HUDEP-2 (cell line): ENCODE data around the gene OASL.
"Not testable (repeated sequence)": the region's sequence is repeated elsewhere in the genome, so short reads cannot be mapped to it uniquely, and the experiment has no call there.

Experiments
- DNase-seq, 76 experiments: peaks; one replicate each; lab custom pipeline; 2025; ENCODE audit not compliant: unreplicated experiment in 76 of 76; lab: John Stamatoyannopoulos, UW

The OASL gene, protein sequence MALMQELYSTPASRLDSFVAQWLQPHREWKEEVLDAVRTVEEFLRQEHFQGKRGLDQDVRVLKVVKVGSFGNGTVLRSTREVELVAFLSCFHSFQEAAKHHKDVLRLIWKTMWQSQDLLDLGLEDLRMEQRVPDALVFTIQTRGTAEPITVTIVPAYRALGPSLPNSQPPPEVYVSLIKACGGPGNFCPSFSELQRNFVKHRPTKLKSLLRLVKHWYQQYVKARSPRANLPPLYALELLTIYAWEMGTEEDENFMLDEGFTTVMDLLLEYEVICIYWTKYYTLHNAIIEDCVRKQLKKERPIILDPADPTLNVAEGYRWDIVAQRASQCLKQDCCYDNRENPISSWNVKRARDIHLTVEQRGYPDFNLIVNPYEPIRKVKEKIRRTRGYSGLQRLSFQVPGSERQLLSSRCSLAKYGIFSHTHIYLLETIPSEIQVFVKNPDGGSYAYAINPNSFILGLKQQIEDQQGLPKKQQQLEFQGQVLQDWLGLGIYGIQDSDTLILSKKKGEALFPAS

GRCh38 chr12:121038861-121039668, at the start of gene OASL:
TSS of gene OASL (minus strand) at chr12:121039246. CDS start at chr12:121038971, 275 bp downstream.
- no peak for DNase-seq

DNA sequence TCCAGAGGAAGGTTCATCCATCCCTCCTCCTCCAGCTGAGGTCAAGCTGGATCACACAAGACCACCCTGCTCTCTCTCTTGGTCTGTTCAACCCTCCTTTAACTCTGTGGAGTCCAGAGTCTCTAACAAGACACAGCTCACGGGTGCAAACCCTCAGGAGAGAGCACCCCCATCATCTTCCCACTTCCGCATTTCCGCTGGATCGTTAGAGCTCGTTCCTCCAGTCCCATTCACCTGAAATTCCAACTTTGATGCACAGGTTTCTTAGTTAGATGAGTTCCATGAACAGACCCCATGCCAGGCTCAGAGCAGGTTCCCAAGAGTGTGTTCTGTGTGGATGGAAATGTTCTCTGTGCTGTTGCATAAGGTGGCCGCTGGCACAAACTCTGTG, 49.1 kb upstream of the OASL start:
- no peak for DNase-seq

GRCh38 chr12:121087467-121088194, 48.6 kb upstream of the OASL start:
- no peak for DNase-seq

DNA sequence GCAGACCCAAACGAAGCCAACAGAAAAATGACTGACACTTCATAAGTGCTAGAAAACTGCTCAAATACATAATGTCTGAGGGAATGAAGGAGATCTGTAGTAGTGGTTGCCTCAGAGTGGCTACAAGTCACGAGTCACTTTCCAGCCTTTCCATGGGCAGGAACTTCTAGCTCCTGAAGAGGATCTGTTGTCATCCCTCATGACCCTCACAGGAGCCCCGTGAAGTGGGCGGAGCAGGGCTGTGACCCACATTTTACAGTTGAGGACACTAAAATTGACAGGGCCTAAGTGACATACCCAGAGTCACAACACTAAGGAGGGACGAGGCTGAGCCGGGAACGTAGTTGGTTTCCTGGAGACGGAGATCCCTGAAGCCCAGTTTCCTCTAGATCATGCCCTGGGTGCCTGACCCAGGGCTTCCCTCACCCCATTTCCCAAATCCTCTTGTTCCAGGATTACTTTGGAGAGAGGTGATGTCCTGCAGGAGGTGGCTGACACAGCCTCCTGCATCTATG, 47.8 kb upstream of the OASL start:
- no peak for DNase-seq

DNA sequence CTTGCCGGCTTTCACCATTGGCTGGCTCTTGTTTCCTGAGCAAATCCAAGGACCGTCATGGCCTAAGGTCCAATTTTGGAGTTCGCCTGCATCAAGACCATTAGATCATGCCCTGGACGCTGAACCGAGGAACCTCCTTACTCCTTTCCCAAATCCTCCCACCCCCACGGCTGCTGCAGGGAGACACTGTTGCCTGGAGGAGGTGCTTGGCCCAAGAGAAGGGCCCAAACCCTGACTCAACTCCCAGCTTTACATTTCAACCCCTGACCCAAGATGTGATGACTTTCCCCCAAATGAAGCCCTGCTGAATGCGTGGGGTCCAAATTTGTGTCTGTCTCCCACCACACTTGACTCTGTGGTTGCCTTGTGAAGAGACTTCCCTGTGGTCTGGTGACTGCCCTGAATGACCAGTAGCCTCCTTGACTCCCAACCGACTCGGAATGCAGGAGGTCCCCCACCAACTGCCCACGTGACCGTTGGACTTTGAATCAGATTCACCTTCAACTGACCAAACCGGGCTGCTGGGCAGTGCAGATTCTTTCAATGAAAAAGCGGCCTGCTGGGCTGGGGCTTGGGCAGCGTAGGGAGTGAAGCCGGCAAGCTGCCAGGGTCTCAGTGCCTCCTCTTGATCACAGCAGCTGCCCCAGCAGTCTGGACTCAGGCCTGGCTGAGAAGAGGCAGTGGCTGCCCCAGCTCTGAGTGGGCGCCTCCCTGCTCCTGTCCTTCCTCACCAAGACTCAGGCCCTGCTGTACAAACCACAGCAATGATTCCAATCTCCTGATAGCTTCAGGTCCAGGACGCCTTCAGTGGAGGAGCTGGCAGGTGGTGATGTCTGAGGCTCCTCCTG, 46.7 kb upstream of the OASL start:
- DNase-seq = no peak

- no peak for DNase-seq
Observed at GRCh38 chr12:121085069-121085468, 46.0 kb upstream of the OASL start.

DNA sequence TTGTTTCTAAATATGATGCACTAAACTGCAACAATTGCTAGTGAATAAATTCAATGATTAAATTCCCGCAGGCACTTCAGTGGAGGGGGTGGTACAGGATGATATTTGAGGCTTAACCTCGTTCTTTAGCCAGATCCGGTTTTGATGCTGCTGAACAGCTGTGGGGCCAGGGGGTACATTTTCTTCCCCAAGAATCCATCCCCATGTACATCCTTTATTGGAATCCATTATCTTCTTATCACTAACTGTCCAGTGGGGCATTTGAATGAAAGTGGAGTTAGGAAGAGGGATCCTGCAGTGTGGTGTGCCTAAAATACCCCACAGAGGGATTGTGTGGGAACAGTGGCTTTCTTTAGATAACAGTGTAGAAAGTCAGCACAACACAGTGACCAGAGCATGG, 45.2 kb upstream of the OASL start:
- DNase-seq = no peak

- no peak for DNase-seq
Observed at GRCh38 chr12:121080909-121081308, 41.9 kb upstream of the OASL start.

DNA sequence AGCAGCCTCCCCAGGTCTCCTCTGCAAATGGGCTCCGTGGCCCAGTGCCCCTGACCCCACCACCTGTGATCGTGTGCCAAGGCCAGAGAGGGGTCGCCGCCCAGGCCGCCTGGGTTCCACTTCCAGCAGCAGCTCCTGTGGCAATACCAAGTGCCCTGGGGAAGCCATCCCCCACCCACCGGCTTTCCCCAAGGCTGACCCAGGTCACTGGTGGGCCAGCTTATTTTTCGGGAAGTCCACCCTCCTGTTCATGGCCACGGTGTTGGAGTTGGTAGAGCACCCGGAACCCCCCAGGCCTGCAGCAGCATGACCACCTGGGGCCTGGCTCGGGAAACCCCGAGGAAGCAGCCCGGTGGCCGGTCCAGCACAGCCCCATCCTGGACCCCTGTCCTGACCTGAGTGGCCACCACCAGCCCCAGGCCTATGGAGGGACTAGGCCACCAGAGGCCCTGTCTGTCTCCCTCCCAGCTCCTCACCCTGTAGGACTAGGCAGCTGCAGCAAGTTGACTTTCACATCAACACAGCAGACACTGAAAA, 40.8 kb upstream of the OASL start:
- no peak for DNase-seq

DNA sequence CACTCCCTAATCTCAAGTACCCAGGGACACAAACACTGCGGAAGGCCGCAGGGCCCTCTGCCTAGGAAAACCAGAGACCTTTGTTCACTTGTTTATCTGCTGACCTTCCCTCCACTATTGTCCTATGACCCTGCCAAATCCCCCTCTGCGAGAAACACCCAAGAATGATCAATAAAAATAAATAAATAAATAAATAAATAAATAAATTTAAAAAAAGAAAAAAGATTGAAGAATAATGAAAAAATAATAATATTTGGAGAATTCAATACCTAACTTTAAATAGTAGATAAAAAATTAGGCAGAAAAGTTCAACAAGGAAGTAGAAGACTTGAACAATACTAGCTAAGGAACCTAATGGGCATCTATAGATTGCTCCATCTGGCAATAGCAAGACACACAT, 38.4 kb upstream of the OASL start:
- DNase-seq = not testable (repeated sequence)

- not testable (repeated sequence) for DNase-seq
Observed at GRCh38 chr12:121075911-121076310, 36.9 kb upstream of the OASL start.

GRCh38 chr12:121072147-121072546, 33.1 kb upstream of the OASL start:
- no peak for DNase-seq

DNA sequence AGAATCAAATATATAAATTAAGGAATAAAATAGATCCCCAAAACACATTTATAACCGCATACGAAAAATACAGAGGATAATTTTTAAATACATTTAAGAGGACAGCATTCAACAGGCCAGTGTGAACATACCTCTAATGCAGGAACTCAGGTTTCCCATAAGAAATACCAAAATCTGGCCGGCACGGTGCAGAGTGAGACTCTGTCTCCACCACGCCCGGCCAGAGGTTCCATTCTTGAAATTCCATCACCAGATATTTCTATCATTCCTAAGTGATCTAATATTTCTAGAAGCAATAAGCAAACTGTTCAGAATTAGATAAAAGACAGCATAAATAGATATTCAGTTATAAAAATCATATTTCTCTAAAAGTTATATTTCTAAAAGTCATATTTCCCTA, 30.2 kb upstream of the OASL start:
- DNase-seq = no peak

GRCh38 chr12:121065345-121065744, 26.3 kb upstream of the OASL start:
- no peak for DNase-seq

DNA sequence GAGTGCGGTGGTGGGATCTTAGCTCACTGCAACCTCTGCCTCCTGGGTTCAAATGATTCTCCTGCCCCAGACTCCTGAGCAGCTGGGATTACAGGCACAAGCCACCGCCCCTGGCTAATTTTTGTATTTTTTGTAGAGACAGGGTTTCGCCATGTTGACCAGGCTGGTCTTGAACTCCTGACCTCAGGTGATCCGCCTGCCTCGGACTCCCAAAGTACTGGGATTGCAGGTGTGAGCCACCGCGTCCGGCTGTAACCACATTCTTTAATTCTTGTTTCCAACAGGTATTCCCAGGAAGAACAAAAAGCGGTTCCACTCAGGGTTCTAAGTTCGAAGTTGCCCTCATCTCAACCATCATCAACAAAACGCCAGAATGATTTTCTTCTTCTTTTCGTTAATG, 25.5 kb upstream of the OASL start:
- DNase-seq = not testable (repeated sequence)

DNA sequence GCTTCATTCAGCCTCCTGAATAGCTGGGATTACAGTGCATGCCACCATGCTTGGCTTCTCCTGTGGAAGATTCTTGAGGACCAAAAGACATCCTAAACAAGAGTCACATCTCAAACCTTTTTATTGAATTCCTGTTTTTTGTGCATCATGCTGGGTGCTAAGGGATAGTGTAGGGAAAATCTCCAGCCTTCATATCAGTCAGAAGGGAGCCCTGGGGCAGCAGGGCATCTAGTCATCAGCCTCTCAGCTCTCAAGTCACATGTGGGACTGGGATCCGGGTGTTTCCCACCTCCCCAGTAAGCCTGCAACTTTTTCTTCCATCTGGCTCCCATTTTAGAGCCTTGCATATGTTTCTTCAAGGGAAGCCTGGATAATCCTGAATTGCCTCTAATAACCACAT, 25.1 kb upstream of the OASL start:
- DNase-seq = no peak

DNA sequence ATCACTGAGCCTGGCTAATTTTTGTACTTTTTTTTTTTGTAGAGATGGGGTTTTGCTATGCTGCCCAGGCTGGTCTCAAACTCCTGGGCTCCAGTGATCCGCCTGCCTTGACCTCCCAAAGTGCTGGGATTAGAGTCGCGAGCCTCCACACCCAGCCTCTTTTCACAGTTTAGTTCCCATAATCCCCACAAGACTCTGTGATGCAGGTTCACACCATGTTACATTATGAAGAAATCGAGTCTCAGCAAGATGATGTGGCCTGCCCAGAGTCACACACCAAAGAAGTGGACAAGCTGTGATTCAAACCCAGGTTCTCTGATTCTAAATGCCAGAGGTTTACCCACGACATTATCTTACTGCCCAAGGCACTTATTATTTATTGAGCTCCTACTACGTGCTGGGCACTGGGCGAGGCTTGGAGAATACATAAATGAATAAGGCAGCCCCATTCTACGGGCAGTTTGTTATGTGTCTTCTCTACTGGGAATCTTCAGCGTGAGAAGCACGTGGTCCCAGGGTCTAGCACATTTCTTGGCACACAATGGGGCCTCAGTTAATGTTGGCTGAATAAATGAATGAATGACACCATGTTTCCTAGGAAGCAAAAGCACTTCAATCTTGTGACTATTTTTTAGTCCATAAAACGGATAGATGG, 23.5 kb upstream of the OASL start:
- no peak for DNase-seq

- peak in 1 of 76 experiments; percentile 2 for DNase-seq
Observed at GRCh38 chr12:121061831-121062230, 22.8 kb upstream of the OASL start.
